GM12892 (cell line): ENCODE results near the gene URB2.

Experiments used
- DNase-seq: peaks from one replicate; pipeline ENCODE4 v3.0.0; 2011; ENCODE audit not compliant: insufficient read length
- FAIRE-seq: peaks from 2 replicates; lab custom pipeline; 2011; peaks lifted over from hg19 to GRCh38; lab: Jason Lieb, UNC
- POLR2A ChIP-seq: IDR thresholded peaks from 2 replicates; pipeline ENCODE4 v1.6.1; 2011; ENCODE audit warnings: low read depth, low read length, control low read depth
- POLR2AphosphoS5 ChIP-seq: IDR thresholded peaks from 2 replicates; pipeline ENCODE4 v1.6.1; 2011; ENCODE audit warnings: low read depth, low read length, control low read depth
- TAF1 ChIP-seq: IDR thresholded peaks from 2 replicates; pipeline ENCODE4 v1.6.1; 2011; ENCODE audit warnings: low read depth, mild to moderate bottlenecking, control low read depth, low read length, borderline replicate concordance

The URB2 gene

DNA sequence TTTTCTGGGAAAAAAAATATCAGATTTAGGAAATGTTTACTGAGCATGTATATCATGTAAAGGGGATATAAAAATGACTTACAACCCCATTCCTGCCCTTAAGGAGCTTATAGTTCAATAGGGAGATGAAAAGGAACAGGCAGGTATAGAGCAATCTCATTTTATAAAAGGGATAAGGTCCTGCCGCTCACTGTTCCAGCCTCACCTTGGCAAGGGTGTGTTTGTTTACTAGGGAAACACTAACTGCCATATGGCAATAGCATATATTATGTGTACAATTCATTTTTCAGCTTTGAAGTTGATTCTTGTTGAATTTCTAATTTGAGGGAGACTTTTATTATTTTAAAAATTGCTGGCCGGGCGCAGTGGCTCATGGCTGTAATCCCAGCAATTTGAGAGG lies 25.5 kb downstream of the URB2 start:
- DNase-seq (no peak), FAIRE-seq (no peak)
- TF ChIP-seq POLR2A: no peak

DNA sequence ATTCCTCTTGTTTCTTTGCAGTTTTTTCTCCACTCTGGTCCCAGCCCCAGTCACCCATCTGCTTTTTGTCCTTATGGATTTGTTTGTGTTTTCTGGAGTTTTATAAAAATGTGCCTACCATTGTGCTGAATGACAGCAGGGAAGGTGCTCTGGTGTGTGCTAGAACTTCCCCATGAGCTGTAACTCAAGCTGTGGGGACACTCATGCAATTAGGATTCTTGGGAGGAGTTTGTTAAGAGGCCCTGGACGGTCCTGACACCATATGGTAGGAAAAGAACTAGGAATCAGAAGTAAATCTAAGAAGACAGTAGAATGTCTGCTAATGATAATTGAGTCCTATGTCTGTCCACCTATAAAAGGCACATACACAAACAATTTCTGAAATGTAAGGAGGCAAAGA lies 27.4 kb downstream of the URB2 start:
- FAIRE-seq: no peak
- no peak for DNase-seq
- TF ChIP-seq POLR2AphosphoS5 (no peak), POLR2A (no peak)

DNA sequence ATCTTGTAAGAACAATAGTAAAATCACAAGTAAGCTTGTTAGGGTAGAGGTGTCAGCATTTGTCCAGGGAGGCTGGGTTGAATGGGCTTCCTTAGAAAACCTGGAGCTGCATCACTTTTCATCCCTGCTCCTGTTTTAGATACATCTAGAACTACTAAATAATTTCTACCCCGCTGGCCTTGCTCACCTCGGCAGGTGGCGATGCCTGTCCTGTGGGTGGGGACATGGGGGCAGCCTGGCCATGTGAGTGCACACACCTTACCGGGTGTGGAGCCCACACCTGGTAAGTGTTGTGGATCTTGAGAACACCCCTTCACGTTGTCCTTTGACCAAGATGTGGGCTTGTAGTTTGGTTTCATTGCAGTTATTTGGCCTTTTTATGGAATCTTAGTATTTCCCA lies 29.7 kb downstream of the URB2 start:
- FAIRE-seq (no peak), DNase-seq (no peak)
- TF ChIP-seq POLR2A: no peak
- TF ChIP-seq TAF1: no peak
- TF ChIP-seq POLR2AphosphoS5: no peak

DNA sequence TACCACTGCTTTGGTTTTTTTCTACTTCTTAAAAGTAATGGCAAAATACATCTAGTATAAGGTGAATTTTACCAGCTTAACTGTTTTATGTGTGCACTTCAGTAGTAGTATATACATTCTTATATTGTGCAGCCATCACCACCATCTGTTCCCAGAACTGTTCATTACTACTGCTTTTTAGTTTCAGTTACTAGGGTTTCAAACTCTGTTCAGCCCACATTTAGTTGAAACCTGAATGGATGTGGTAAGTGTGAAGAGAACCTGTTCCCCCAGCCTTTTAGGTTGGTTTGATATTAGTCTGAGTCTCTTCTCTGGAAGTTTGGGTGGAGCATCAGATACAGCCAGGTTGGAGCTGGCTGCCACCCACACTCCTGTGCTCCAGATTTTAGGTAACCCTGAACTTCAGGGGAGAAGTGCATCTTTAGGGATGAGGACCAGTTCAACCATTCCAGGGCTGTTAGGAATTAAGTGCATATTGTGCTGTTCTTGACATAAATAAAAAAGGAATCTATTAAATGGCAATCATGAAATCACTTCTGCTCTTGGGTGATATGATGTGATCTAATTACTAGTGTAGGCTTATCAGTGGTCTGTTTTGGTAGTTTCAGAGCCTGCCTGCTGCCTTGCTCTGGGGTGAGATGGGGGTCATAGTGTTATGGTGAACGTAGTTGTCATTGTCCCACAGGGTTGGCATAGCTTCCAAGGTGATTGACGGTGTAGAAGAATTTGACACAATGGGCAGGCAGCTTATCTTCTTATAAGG lies 32.1 kb downstream of the URB2 start:
- no peak for TF ChIP-seq POLR2A
- no peak for TF ChIP-seq POLR2AphosphoS5
- TF ChIP-seq TAF1: no peak
- no peak for DNase-seq
- FAIRE-seq: no peak

GRCh38 chr1:229661022-229661877 lies 35.2 kb downstream of the URB2 start:
- TF ChIP-seq POLR2AphosphoS5: no peak
- TF ChIP-seq TAF1: no peak
- TF ChIP-seq POLR2A: no peak
- FAIRE-seq: peak; percentile 81
- peak; percentile 57 for DNase-seq

GRCh38 chr1:229661897-229662296 lies 35.9 kb downstream of the URB2 start:
- TF ChIP-seq TAF1: no peak
- no peak for TF ChIP-seq POLR2A
- TF ChIP-seq POLR2AphosphoS5: no peak
- no peak for DNase-seq
- FAIRE-seq: no peak

GRCh38 chr1:229664133-229664689 lies 38.2 kb downstream of the URB2 start:
- FAIRE-seq (peak; percentile 71), DNase-seq (no peak)
- no peak for TF ChIP-seq TAF1
- no peak for TF ChIP-seq POLR2A
- no peak for TF ChIP-seq POLR2AphosphoS5

GRCh38 chr1:229665912-229666558 lies 40.0 kb downstream of the URB2 start:
- FAIRE-seq: no peak
- DNase-seq: no peak
- TF ChIP-seq POLR2AphosphoS5 (no peak), TAF1 (no peak), POLR2A (no peak)

GRCh38 chr1:229666585-229666984 lies 40.5 kb downstream of the URB2 start:
- TF ChIP-seq TAF1 (no peak), POLR2AphosphoS5 (no peak), POLR2A (no peak)
- no peak for DNase-seq
- no peak for FAIRE-seq

- DNase-seq: no peak
- no peak for TF ChIP-seq POLR2A
- TF ChIP-seq POLR2AphosphoS5: no peak
- TF ChIP-seq TAF1: no peak
- FAIRE-seq: no peak
Observed at GRCh38 chr1:229669333-229669732, 43.3 kb downstream of the URB2 start.

DNA sequence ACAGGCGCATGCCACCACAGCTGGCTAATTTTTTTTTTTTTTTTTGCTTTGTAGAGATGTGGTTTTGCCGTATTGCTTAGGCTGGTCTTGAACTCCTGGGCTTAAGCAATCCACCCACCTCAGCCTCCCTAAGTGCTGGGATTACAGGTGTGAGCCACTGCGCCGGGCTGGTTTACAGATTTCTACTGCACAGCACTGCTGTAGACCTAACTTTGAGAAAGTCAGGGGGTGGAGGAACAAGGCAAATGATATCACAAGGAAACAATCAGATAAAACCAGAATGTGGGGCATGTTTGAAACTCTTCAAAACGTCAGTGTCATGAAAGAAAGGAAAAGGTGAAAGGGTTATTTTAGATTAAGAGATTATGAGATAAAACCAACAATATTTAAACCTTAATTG lies 45.3 kb downstream of the URB2 start:
- no peak for FAIRE-seq
- TF ChIP-seq TAF1: no peak
- TF ChIP-seq POLR2A: no peak
- no peak for TF ChIP-seq POLR2AphosphoS5
- no peak for DNase-seq
